HEK293 (cell line): ENCODE measurements around the gene TBP.

ENCODE experiments used
- CTCF ChIA-PET: fragments of 350-600 bp; formaldehyde crosslinking; extraction: SDS; loops from one replicate; lab custom pipeline; 2021; ENCODE audit warnings: antibody characterized with exemption; lab: Yijun Ruan, JAX
- POLR2A ChIA-PET: fragments of 300-600 bp; formaldehyde crosslinking; extraction: SDS; loops from one replicate; lab custom pipeline; 2020; ENCODE audit warnings: antibody characterized with exemption, inconsistent platforms; lab: Yijun Ruan, JAX
- H3K27ac ChIP-seq: fragments of 200-500 bp; sonication (Bioruptor generic); 2 replicates; pipeline ENCODE4 v1.5.1; 2014; ENCODE audit warnings: low read depth, low read length, control low read depth, inconsistent platforms; ENCODE audit errors: extremely low read depth
- H3K36me3 ChIP-seq, 2 experiments: fragments of 200-500 bp in 1 of 2; sonication (Bioruptor generic) in 1 of 2; 1 replicate in 1 of 2; 2 replicates in 1 of 2; pipeline ENCODE4 v1.5.1; 2014 to 2017; ENCODE audit warnings: inconsistent platforms in 2 of 2, low read length in 2 of 2; ENCODE audit not compliant: control insufficient read depth in 2 of 2, insufficient read depth in 1 of 2
- H3K4me1 ChIP-seq: fragments of 200-500 bp; sonication (Bioruptor generic); 2 replicates; pipeline ENCODE4 v1.5.1; 2014; ENCODE audit warnings: mild to moderate bottlenecking, low read length, inconsistent platforms; ENCODE audit not compliant: control insufficient read depth, insufficient read depth
- H3K4me3 ChIP-seq: 2 replicates; pipeline ENCODE4 v1.5.1; 2011; ENCODE audit warnings: low read depth, mild to moderate bottlenecking, control low read depth, low read length, moderate library complexity
- H3K9me3 ChIP-seq: fragments of 200-500 bp; sonication (Bioruptor generic); 2 replicates; pipeline ENCODE4 v1.5.1; 2014; ENCODE audit warnings: low read depth, low read length, inconsistent platforms; ENCODE audit not compliant: control insufficient read depth, insufficient read depth
- GLI4 ChIP-seq: fragments of 450-650 bp; formaldehyde crosslinking; IDR thresholded peaks from 2 replicates; pipeline ENCODE4 v1.5.1; 2016; ENCODE audit warnings: missing biosample characterization, missing genetic modification characterization
- GLIS2 ChIP-seq: fragments of 450-650 bp; formaldehyde crosslinking; IDR thresholded peaks from 2 replicates; pipeline ENCODE4 v1.5.1; 2016; ENCODE audit warnings: missing biosample characterization, missing genetic modification characterization
- HOXA7 ChIP-seq: sonication (generic); formaldehyde crosslinking; IDR thresholded peaks from 2 replicates; pipeline ENCODE4 v1.8.1; 2022; ENCODE audit warnings: missing genetic modification reagents, borderline replicate concordance
- PRDM2 ChIP-seq: fragments of 450-650 bp; formaldehyde crosslinking; IDR thresholded peaks from 2 replicates; pipeline ENCODE4 v1.5.1; 2016; ENCODE audit warnings: missing biosample characterization, missing genetic modification characterization, borderline replicate concordance
- WT1 ChIP-seq: fragments of 450-650 bp; formaldehyde crosslinking; IDR thresholded peaks from 2 replicates; pipeline ENCODE4 v1.5.1; 2016; ENCODE audit warnings: missing biosample characterization, missing genetic modification characterization
- ZBTB1 ChIP-seq: fragments of 450-650 bp; formaldehyde crosslinking; IDR thresholded peaks from 2 replicates; pipeline ENCODE4 v1.5.1; 2016; ENCODE audit warnings: missing biosample characterization, missing genetic modification characterization
- ZBTB20 ChIP-seq: fragments of 450-650 bp; formaldehyde crosslinking; IDR thresholded peaks from 2 replicates; pipeline ENCODE4 v1.5.1; 2016; ENCODE audit warnings: missing biosample characterization, missing genetic modification characterization
- ZBTB26 ChIP-seq: fragments of 450-650 bp; formaldehyde crosslinking; optimal IDR thresholded peaks from 2 replicates; pipeline ENCODE3; 2016; ENCODE audit warnings: missing biosample characterization, mild to moderate bottlenecking, missing genetic modification characterization
- ZNF112 ChIP-seq: fragments of 450-650 bp; formaldehyde crosslinking; IDR thresholded peaks from 2 replicates; pipeline ENCODE4 v1.5.0; 2017; ENCODE audit warnings: missing biosample characterization, missing genetic modification characterization
- ZNF335 ChIP-seq: fragments of 450-650 bp; formaldehyde crosslinking; conservative IDR thresholded peaks from 2 replicates; pipeline ENCODE4 v1.5.1; 2016; ENCODE audit warnings: missing biosample characterization, missing genetic modification characterization
- ZNF501 ChIP-seq: fragments of 450-650 bp; formaldehyde crosslinking; IDR thresholded peaks from 2 replicates; pipeline ENCODE4 v1.5.1; 2016; ENCODE audit warnings: missing biosample characterization, missing genetic modification characterization
- ZNF548 ChIP-seq: fragments of 450-650 bp; formaldehyde crosslinking; IDR thresholded peaks from 2 replicates; pipeline ENCODE4 v1.5.1; 2016; ENCODE audit warnings: missing biosample characterization, missing genetic modification characterization
- ZNF555 ChIP-seq: fragments of 450-650 bp; formaldehyde crosslinking; conservative IDR thresholded peaks from 2 replicates; pipeline ENCODE4 v1.5.1; 2017; ENCODE audit warnings: missing biosample characterization, mild to moderate bottlenecking, missing genetic modification characterization, inconsistent platforms
- ZNF580 ChIP-seq: fragments of 450-650 bp; formaldehyde crosslinking; IDR thresholded peaks from 2 replicates; pipeline ENCODE4 v1.5.1; 2016; ENCODE audit warnings: missing biosample characterization, missing genetic modification characterization
- ZNF600 ChIP-seq: fragments of 450-650 bp; formaldehyde crosslinking; IDR thresholded peaks from 2 replicates; pipeline ENCODE4 v1.5.1; 2016; ENCODE audit warnings: missing biosample characterization, missing genetic modification characterization
- ZNF629 ChIP-seq: fragments of 450-650 bp; formaldehyde crosslinking; IDR thresholded peaks from 2 replicates; pipeline ENCODE4 v1.5.1; 2017; ENCODE audit warnings: missing biosample characterization, missing genetic modification characterization
- ZNF654 ChIP-seq: fragments of 450-650 bp; formaldehyde crosslinking; IDR thresholded peaks from 2 replicates; pipeline ENCODE4 v1.5.1; 2016; ENCODE audit warnings: low read depth, missing biosample characterization, missing genetic modification characterization
- ZNF76 ChIP-seq: fragments of 450-650 bp; formaldehyde crosslinking; IDR thresholded peaks from 2 replicates; pipeline ENCODE4; 2016; ENCODE audit warnings: low read depth, missing biosample characterization, missing genetic modification characterization, borderline replicate concordance
- ZSCAN30 ChIP-seq: fragments of 450-650 bp; IDR thresholded peaks from 2 replicates; pipeline ENCODE4 v1.5.1; 2018; ENCODE audit warnings: missing biosample characterization, mild to moderate bottlenecking, missing genetic modification characterization, moderate library complexity
- TF ChIP-seq, protein P1 (sequence below): fragments of 450-650 bp; formaldehyde crosslinking; IDR thresholded peaks from 2 replicates; pipeline ENCODE4 v1.5.1; 2016; ENCODE audit warnings: missing biosample characterization, missing genetic modification characterization
- TF ChIP-seq, protein P2 (sequence below): fragments of 450-650 bp; formaldehyde crosslinking; IDR thresholded peaks from 2 replicates; pipeline ENCODE4 v1.5.1; 2016; ENCODE audit warnings: missing biosample characterization, missing genetic modification characterization

TBP gene

GRCh38 chr6:170584181-170584953 is 30.2 kb downstream of the TBP start, which contains the start of gene PDCD2 (continued):
- TF ChIP-seq, protein P1, sequence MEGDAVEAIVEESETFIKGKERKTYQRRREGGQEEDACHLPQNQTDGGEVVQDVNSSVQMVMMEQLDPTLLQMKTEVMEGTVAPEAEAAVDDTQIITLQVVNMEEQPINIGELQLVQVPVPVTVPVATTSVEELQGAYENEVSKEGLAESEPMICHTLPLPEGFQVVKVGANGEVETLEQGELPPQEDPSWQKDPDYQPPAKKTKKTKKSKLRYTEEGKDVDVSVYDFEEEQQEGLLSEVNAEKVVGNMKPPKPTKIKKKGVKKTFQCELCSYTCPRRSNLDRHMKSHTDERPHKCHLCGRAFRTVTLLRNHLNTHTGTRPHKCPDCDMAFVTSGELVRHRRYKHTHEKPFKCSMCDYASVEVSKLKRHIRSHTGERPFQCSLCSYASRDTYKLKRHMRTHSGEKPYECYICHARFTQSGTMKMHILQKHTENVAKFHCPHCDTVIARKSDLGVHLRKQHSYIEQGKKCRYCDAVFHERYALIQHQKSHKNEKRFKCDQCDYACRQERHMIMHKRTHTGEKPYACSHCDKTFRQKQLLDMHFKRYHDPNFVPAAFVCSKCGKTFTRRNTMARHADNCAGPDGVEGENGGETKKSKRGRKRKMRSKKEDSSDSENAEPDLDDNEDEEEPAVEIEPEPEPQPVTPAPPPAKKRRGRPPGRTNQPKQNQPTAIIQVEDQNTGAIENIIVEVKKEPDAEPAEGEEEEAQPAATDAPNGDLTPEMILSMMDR, result peak; percentile 41; the same call in 1 of the 2 replicates
- TF ChIP-seq ZBTB26, result peak; percentile 85
- no peak for TF ChIP-seq ZNF555
- peak; percentile 49 for TF ChIP-seq ZNF629 (tag by site-specific recombination)
- no peak for TF ChIP-seq WT1
- TF ChIP-seq ZBTB20 (tag by site-specific recombination), result peak; percentile 89
- TF ChIP-seq ZNF76 (tag by site-specific recombination), result peak; percentile 29; the same call in 1 of the 2 replicates
- TF ChIP-seq, protein P2, sequence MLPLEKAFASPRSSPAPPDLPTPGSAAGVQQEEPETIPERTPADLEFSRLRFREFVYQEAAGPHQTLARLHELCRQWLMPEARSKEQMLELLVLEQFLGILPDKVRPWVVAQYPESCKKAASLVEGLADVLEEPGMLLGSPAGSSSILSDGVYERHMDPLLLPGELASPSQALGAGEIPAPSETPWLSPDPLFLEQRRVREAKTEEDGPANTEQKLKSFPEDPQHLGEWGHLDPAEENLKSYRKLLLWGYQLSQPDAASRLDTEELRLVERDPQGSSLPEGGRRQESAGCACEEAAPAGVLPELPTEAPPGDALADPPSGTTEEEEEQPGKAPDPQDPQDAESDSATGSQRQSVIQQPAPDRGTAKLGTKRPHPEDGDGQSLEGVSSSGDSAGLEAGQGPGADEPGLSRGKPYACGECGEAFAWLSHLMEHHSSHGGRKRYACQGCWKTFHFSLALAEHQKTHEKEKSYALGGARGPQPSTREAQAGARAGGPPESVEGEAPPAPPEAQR (tag by site-specific recombination), result no peak
- peak; percentile 41; the same call in 1 of the 2 replicates for TF ChIP-seq GLIS2
- TF ChIP-seq ZSCAN30, result peak; percentile 45
- TF ChIP-seq ZNF501, result 0 out of 2 replicates have a peak, but pooled peaks have one; percentile 41

- H3K36me3 ChIP-seq, result peaks cover 5 to 34% of the 10 kb centered on the region in 2 experiments; a peak in 1 of 3 replicates
- CTCF ChIA-PET, result interaction anchor here (1.1 kb wide), 1 partner anchor 11 kb away, joined by 3 read pairs; no protein-coding TSS in a partner anchor
- TF ChIP-seq ZNF335 (peak; percentile 68), ZNF629 (tag by site-specific recombination) (0 out of 2 replicates have a peak, but pooled peaks have one; percentile 7), ZNF580 (tag by site-specific recombination) (no peak)
- TF ChIP-seq, all 188 proteins: peak for 2
- H3K27ac ChIP-seq, result no peak overlapping the region; the same call in 1 of the 2 replicates
- H3K4me1 ChIP-seq, result no peaks in the 10 kb centered on the region
- H3K4me3 ChIP-seq, result peak overlapping the region; percentile 99
- H3K9me3 ChIP-seq, result no peaks in the 10 kb centered on the region
- POLR2A ChIA-PET, result interaction anchor here (1.0 to 1.7 kb wide), 5 partner anchors 8 to 782 kb away, joined by 3 to 16 read pairs (median 7); partner anchors contain the start of genes PSMB1 and TBP
Measured at GRCh38 chr6:170584954-170585498, 30.9 kb downstream of the TBP start.

GRCh38 chr6:170590725-170591124 is 36.6 kb downstream of the TBP start:
- Histone ChIP-seq H3K27ac (no peak overlapping the region), H3K4me3 (no peak overlapping the region), H3K9me3 (no peaks in the 10 kb centered on the region), H3K4me1 (no peaks in the 10 kb centered on the region), H3K36me3 (no peaks in the 10 kb centered on the region)
- POLR2A ChIA-PET, result no interaction called here
- CTCF ChIA-PET, result interaction anchor here (0.9 kb wide), 1 partner anchor 50 kb away, joined by 4 read pairs; no protein-coding TSS in a partner anchor
- no peak for TF ChIP-seq ZNF654
- TF ChIP-seq GLI4 (tag by site-specific recombination), result no peak
- TF ChIP-seq ZNF112 (tag by site-specific recombination), result no peak
- TF ChIP-seq ZNF548 (tag by site-specific recombination), result no peak
- no peak for TF ChIP-seq ZNF600 (tag by site-specific recombination)
- TF ChIP-seq PRDM2 (tag by site-specific recombination), result no peak
- no peak for TF ChIP-seq ZBTB1 (tag by site-specific recombination)
- no peak for TF ChIP-seq HOXA7
